GM19397 (cell line): ENCODE data around the gene KCNG2.
"Not testable (repeated sequence)": the region's sequence is repeated elsewhere in the genome, so short reads cannot be mapped to it uniquely, and the experiment has no call there.

Source experiments
- ATAC-seq: cut with Tn5 transposase; IDR thresholded peaks from one replicate; pipeline ENCODE4 v1.9.1; 2021; ENCODE audit warnings: mild to moderate bottlenecking, moderate library complexity; ENCODE audit not compliant: unreplicated experiment

KCNG2 gene

GRCh38 chr18:79866889-79867574 lies 69.3 kb downstream of the KCNG2 start:
- ATAC-seq: no peak

- ATAC-seq: no peak
These were observed 69.9 kb downstream of the KCNG2 start for GRCh38 chr18:79867666-79868065.

- no peak for ATAC-seq
These were observed 70.5 kb downstream of the KCNG2 start for GRCh38 chr18:79868168-79868784.

GRCh38 chr18:79868811-79869541 lies 71.2 kb downstream of the KCNG2 start:
- ATAC-seq: no peak

GRCh38 chr18:79869591-79870300 lies 72.0 kb downstream of the KCNG2 start:
- ATAC-seq: no peak

GRCh38 chr18:79870301-79871025 lies 72.7 kb downstream of the KCNG2 start:
- no peak for ATAC-seq

- no peak for ATAC-seq
These were observed 73.3 kb downstream of the KCNG2 start for GRCh38 chr18:79871026-79871390.

- ATAC-seq: no peak
These were observed 73.8 kb downstream of the KCNG2 start for GRCh38 chr18:79871481-79872091.

GRCh38 chr18:79872527-79873444 lies 75.0 kb downstream of the KCNG2 start:
- no peak for ATAC-seq

GRCh38 chr18:79873449-79874110 lies 75.8 kb downstream of the KCNG2 start:
- ATAC-seq: no peak

- no peak for ATAC-seq
These were observed 77.1 kb downstream of the KCNG2 start for GRCh38 chr18:79874553-79875530.

GRCh38 chr18:79875531-79875919 lies 77.8 kb downstream of the KCNG2 start:
- no peak for ATAC-seq

- ATAC-seq: no peak
These were observed 78.3 kb downstream of the KCNG2 start for GRCh38 chr18:79875931-79876461.

GRCh38 chr18:79876497-79876896 lies 78.8 kb downstream of the KCNG2 start:
- no peak for ATAC-seq

GRCh38 chr18:79877163-79878091 lies 79.7 kb downstream of the KCNG2 start:
- no peak for ATAC-seq

GRCh38 chr18:79878246-79878645 lies 80.5 kb downstream of the KCNG2 start:
- ATAC-seq: not testable (repeated sequence)
